NCI-H2029 (cell line): Measurements from ENCODE around the gene BNIP3.

Source experiments
- DNase-seq: peaks from one replicate; lab custom pipeline; 2025; lab: John Stamatoyannopoulos, UW

Gene BNIP3

GRCh38 chr10:131981429-131982184 lies at the start of gene BNIP3:
TSS of gene BNIP3 (minus strand) at chr10:131981923. CDS start at chr10:131981806, 117 bp downstream.
- DNase-seq: peak; percentile 62

GRCh38 chr10:132030898-132031463 lies 49.3 kb upstream of the BNIP3 start:
- peak; percentile 48 for DNase-seq

DNA sequence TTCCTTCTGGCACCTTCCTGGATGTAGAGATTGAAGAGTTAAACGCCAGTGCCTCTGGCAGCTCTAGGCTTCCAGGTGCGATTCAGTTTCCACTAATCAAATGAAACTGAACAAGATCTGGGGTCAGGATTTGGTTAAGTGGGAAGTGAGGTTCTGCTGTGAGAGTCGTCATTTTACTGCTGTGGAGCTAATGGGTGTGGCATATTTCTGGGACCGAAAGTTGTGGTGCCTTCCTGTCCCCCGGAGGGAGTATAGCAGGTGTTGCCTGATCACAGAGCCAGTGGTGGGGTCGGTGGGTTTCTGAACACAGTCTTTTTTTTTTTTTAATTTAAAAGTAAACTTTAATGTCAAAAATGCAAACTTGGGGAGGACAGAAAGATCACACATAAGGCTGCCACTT lies 47.0 kb upstream of the BNIP3 start:
- no peak for DNase-seq

- no peak for DNase-seq
Observed at GRCh38 chr10:132027423-132027983, 45.8 kb upstream of the BNIP3 start.

GRCh38 chr10:132023092-132023811 lies 41.5 kb upstream of the BNIP3 start:
- DNase-seq: peak; percentile 47

DNA sequence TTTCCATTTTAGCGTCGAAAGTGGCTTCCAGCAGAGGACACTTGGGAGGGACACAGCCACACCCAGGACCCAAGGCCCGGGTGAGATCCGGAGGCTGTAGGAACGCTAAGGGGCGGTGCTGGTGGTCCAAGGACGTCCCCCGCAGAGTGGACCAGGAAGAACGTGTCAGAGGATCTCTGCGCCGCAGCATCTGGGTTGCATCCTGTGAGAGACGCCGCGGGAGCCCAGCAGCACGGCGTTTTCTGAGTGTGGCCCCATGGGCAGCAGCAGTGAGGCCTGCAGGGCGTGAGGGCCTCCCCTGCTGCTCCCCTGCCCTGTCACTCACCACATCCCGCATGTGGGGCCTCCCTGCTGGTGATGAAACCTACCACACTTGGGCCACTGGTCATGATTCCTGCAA lies 40.5 kb upstream of the BNIP3 start:
- no peak for DNase-seq

GRCh38 chr10:132021504-132022143 lies 39.9 kb upstream of the BNIP3 start:
- DNase-seq: no peak

GRCh38 chr10:132021046-132021445 lies 39.3 kb upstream of the BNIP3 start:
- no peak for DNase-seq

- no peak for DNase-seq
Observed at GRCh38 chr10:132020456-132020855, 38.7 kb upstream of the BNIP3 start.

- no peak for DNase-seq
Observed at GRCh38 chr10:132019366-132019765, 37.6 kb upstream of the BNIP3 start.

DNA sequence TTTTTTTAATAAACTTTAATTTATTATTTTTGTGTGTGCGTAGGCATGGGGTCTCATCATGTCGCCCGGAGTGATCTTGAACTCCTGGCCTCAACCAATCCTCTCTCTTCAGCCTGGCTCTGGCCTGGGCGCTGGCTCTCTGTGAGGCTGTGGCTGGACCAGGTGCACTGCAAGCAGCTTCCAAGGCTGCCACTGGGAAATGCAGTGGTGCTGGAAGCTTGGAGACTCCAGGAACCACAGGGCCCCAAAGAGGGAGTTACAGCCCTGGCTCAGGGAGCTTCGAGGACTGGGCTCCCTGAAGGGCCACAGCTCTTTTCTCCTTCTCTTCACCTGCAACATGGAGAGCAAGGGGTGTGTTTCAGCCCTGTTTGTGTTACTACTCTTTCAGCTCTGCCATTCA lies 36.7 kb upstream of the BNIP3 start:
- DNase-seq: no peak

DNA sequence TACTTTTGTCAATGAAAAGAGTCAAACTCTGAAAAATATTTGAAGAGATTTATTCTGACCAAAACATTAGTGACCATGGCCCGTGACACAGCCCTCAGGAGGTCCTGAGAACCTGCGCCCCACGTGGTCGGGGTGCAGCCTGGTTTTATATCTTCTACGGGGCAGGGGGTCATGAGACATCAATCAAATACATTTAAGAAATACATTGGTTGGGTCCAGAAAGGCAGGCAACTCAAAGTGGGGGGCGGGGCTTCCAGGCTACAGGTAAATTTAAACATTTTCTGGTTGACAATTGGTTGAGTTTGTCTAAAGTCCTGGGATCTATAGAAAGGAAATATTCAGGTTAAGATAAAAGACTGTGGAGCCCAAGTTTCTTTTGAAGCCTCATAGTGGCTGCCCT lies 34.8 kb upstream of the BNIP3 start:
- no peak for DNase-seq

- no peak for DNase-seq
Observed at GRCh38 chr10:132011445-132011844, 29.7 kb upstream of the BNIP3 start.

DNA sequence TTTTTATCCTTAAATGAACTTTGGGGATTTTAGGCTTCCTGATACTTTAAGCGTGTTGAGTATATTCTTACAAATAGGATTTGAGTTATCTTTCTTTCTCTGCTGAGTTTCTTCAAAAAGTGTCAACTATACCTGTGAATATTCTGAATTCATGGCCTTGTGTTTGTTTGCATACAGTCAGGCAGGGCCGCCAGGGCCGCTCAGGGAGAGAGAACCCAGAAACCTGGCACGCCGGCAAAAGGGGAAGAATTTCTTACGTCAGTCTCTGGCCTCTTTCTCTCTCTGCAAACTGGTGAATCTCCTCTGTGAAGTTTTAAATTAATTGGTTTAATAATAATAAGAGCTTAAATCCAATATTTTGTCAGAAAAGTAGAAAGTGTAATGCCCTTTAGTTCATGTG lies 29.3 kb upstream of the BNIP3 start:
- no peak for DNase-seq

GRCh38 chr10:132010483-132010882 lies 28.8 kb upstream of the BNIP3 start:
- DNase-seq: no peak

GRCh38 chr10:132009575-132009974 lies 27.9 kb upstream of the BNIP3 start:
- no peak for DNase-seq

DNA sequence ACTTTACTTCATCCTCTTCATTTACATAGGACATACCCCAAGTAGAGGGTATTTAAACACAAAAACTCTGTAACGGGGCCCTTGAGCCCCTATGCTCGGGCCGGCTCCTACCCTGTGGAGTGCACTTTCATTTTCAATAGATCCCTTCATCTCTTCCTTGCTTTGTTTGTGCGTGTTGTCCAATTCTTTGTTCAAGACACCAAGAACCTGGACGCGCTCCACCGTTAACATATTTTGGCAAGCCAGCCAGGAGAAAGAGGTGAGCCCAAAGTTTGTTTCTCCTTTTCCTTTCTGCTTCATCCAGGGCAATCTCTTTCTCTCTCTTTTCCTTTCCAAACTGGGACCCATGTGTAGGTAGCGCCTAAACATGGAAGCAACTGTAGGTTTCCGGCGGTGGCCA lies 26.0 kb upstream of the BNIP3 start:
- no peak for DNase-seq

DNA sequence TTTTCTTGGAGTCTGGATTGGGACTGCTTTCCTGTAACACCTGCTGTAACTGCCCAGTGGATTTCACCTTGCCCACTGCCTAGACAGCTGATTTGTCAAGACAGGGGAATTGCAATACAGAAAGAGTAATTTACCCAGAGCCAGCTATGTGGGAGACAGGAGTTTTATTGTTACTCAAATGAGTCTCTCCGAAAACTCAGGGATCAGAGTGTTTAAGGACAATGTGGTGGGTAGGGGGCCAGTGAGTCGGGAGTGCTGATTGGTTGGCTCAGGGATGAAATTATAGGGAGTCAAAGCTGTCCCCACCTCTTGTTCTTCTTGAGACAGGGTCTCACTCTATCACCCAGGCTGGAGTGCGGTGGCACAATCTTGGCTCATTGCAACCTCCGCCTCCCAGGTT lies 25.2 kb upstream of the BNIP3 start:
- no peak for DNase-seq

DNA sequence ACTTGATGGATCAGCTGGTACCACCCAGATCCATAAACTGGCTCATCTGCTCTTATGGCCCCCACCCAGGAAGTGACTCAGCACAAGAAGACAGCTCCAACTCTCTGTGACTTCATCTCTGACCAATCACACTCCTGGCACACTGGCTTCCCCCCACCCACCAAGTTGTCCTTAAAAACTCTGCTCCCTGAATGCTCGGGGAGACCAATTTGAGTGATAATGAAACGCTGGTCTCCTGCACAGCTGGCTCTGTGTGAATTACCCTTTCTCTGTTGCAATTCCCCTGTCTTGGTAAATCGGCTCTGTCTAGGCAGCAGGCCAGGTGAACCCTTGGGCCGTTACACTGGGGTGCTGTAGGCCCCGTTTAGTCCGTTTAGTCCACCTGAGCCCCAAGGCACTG lies 23.4 kb upstream of the BNIP3 start:
- no peak for DNase-seq

- no peak for DNase-seq
Observed at GRCh38 chr10:132004052-132004451, 22.3 kb upstream of the BNIP3 start.

DNA sequence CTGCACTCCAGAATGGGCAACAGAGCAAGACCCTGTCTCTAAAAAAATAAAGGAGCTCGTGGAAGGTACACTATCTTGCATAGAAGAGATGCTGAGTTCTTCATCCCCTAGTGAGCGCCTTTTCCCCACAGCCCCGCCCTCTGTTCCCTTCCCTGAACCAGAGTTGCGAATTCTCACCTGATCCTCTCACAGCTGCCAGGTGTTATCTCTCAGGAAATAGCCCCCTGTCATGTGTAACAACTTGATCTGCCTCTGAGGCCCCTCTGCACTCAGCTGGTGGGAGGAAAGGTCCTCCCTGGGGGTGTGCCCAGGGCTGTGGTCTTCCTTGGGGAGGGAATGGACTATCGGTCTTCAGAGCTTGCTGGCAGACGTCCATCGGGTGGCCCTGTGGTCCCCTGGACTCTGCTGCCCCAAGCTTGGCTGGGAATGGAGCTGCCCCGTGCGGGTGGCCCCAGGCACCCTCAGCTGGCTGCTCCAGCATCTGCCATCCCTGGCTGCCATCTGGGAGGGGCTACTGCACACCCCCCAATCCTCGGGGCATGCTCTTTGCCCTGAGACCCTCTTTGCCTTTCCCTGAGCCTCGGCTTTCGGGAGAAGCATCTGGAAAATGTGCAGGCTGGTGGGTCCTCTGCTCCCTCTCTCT lies 21.7 kb upstream of the BNIP3 start:
- DNase-seq: no peak

GRCh38 chr10:132002004-132002403 lies 20.3 kb upstream of the BNIP3 start:
- DNase-seq: no peak
